HTERT RPE-1 (cell line): Measurements from ENCODE around the gene RNF166.

ENCODE experiments used
- in situ Hi-C: fragments of 300-500 bp; cut with MboI; formaldehyde crosslinking; loops from 4 replicates; pipeline ENCODE4 v1.14.3; 2020; ENCODE audit warnings: low sequenced_read_pairs

The RNF166 gene

DNA sequence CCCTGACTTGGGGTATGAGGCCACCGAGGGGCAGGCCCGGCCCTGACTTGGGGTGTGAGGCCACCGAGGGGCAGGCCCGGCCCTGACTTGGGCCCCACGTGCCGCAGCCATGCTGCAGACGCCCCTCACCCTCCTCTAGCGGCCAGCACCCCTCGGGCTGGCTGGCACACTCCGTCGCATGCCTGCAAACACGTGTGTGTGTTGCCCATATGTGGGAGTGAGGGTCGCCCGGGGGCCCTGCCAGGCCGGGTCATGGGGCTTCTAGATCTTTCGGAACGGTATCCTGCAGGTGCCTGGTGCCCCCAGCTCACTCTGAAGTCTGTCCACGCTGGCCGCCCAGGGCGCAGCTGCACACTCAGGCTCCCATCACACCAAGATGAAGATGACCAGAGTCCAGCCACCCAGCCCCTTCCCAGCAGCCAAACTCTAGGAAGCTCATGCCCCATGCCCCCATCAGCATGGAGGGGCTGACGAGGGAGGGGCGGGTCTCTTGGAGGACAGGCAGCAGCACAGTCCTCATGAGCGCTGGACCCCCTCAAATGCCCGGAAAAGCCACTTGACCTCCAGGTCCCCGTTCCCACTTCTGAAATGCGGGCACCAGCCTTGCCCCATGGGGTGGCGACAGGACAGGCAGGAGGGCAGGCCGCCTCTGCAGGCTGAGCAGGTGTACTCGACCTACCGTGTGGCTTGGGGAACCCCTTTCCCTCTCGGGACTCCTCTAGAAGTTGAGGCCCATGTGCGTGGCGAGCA is 33.9 kb upstream of the RNF166 start:
- in situ Hi-C loops: no loop called here

DNA sequence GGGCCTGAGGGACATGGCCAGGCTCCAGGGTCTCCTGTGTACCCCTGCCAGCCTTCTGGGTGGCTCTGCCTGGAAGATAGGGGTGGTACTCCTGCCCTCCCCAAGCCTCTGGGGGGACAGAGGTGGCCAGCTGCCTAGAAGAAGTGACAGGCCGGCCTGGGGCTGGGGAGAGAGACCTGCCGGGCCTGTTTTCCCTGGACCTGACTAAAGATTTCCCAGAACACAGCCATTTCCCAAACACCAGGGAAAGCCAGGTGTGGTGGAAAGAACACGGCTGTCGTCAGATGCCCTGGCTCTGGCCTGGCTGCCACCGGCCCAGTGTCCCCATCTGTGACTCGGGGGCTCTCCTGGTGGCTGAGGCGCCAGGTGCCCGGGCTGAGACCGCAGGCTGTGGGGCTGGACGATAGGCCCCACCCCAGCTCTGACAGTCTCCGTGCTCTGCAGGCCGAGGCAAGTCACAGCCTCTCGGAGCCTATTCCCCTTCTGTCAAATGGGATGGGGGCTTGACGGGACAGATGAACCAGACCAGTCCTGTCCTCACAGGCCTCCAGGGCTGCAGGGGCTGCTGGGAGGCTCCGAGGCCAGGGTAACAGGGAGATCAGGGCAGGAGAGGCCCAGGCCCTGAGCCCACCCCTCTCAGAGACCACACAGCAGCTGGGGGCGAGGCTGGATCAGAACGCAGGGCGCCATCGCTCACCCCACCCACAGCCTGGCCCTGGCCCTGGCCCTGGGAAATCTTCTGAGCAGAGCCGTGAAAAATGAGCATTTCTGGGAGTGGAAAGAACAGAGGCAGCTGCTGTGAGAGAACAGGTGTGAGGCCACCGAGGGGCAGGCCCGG is 33.1 kb upstream of the RNF166 start:
- in situ Hi-C loops: no loop called here

DNA sequence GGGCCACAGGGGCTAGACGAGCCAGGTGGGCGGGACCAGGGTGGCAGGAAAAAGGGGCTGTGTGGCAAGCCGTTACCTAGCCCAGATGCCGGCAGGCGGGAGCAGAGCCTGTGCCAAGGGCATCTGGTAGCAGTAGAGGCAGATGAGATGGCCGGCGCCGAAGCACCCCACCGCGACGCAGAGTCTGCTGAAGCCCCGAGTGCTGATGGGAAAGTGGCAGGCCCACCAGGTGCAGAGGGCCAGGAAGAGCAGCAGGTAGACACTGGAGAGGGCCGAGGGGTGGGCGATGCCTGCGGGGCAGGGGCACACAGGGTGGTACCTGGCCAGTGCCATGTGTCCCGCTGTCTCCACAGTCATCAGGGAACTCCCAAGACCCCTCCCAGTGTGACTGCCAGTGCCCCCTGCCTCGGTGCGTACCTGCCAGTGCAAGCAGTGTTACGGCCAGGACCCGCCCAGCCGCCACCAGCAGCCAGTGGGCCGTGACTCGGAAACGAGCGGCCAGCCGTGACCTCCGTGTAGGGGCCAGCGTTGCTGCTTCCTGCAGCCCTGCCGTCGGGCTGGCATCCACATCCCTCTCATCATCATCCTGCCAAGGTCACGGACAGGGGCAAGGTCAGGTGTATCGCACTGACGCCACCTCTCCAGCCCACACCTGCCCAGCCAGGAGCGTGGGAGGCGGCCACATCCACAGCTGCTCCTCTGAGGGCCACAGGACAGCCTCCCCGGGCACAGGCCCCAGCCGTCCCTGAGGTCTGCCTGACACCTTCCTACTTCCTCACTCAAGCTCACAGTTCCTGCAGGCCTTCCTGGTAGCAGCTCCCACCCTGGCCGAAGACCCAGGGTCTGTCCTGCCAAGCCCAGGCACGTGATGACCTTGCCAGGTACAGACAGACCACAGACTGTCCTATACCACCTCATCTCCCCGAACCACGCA is 32.2 kb upstream of the RNF166 start:
- in situ Hi-C loops: no loop called here

DNA sequence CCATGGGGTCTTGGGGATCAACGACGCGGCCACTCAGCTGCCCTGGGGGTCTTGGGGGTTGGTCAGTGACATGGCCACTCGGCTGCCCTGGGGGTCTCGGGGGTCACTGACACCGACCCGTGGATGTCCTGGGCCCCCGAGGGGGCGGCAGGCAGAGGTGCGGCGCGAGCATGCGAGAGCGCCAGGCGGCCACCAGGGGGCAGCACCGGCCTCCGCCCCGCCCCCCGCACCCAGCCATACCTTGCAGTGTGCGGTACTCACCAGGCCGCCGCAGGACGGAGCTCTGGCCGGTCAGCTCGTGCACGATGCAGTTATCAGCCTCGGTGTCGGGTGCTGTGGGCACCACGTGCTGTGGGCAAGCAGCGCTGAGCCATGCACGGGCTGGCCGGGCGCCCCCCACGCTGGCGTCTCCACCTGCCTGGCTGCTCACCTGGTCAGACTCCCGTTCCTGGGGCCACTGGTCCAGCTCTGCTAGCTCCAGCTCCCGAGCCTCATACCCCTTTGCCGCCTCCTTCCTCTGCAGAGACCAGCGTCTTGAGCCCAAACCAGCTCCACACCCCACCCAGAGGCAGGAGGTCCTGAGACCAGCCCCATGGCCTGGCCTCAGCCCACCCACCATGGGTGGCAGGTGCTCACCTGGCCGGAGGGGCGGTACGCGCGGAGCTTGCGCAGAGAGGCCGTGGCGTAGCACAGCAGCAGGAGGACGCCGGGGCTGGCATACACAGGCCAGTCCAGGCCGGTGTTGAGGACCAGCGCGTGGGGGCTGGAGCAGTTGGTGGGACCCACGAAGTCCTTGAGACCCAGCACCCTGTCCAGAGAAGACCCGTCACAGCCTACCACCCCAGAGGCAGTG is 31.3 kb upstream of the RNF166 start:
- in situ Hi-C loops: no loop called here

DNA sequence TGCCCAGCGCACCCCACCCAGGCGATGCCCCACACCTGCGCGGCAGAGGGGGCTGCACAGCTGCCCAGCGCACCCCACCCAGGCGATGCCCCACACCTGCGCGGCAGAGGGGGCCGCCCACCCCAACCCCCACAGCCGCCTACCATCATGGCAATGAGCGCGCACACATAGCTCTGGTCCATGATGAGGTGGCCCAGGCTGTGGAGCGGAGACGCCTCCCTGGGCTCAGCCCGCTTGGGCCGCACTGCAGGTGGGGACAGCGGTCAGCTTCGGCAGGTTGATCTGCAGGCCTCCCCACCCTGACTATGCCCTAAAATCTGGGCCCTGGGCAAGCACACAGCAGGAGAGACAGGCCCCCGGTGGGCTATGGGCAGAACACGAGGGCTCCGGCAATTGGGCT is 30.3 kb upstream of the RNF166 start:
- in situ Hi-C loops: no loop called here

DNA sequence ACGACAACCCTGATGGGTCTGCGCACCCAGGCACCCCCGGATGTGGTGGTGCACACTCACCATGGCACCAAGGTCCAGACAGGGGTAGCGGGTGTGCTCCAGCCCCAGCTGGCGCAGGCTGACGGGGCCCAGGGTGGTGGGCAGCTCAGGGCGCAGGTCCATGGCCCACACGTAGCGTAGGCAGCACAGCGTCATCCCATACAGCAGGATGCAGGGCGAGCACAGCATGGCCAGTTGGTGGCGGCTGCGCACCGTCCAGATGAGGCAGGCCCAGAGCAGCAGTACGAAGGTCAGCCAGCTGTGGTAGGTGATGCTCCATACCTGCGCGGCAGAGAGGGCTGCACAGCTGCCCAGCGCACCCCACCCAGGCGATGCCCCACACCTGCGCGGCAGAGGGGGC is 29.9 kb upstream of the RNF166 start:
- in situ Hi-C loops: no loop called here

DNA sequence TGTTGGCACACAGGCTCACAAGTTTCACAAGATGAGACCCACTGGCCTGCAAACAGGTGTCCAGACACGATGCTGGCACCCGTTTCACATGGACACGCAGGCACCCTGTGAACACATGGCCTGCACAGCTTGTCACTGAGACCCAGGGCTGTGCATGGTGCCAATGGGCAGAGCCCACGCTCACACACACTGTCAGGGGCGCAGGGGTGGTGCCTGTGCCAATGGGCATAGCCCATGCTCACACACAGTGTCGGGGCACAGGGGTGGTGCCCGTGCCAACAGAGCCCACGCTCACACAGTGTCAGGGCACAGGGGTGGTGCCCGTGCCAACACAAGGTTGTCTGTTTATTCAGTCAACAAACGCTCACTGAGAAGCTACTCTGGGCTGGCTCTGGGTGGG is 29.4 kb upstream of the RNF166 start:
- in situ Hi-C loops: no loop called here

DNA sequence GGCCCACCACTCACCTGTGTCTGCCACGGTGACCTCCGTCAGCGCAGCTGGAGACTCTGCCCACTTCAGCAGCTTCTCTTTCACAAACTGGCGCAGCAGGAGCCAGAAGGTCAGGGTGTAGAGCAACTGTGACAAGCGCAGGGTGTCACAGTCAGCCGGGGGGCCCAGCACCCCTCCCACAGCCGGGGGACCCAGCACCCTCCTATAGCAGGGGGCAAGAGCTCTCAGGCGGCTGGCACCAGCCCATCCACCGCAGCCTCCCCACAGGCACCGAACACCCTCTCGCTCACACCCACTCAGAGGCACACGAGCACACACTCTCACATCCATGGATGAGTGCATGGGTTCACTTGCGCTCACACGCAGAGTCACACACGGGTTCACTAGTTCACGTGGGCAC is 28.9 kb upstream of the RNF166 start:
- in situ Hi-C loops: no loop called here

DNA sequence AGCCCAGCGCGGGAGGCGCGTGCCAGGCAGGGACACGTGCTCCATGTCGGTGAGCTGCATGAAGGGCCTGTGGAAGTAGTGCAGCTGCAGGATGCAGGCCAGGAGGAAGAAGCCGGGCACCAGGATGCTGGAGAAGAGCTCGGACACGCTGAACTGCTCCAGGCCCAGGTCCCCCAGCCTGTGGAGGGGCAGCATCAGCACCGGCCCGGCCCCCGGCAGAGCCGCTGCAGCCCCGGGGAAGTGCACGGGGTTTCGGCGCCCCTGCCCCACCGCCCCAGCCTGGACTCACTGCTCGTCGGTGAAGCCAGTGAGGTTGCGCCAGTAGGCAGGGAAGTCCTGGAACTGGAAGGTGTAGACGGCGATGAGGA is 28.1 kb upstream of the RNF166 start:
- in situ Hi-C loops: no loop called here

DNA sequence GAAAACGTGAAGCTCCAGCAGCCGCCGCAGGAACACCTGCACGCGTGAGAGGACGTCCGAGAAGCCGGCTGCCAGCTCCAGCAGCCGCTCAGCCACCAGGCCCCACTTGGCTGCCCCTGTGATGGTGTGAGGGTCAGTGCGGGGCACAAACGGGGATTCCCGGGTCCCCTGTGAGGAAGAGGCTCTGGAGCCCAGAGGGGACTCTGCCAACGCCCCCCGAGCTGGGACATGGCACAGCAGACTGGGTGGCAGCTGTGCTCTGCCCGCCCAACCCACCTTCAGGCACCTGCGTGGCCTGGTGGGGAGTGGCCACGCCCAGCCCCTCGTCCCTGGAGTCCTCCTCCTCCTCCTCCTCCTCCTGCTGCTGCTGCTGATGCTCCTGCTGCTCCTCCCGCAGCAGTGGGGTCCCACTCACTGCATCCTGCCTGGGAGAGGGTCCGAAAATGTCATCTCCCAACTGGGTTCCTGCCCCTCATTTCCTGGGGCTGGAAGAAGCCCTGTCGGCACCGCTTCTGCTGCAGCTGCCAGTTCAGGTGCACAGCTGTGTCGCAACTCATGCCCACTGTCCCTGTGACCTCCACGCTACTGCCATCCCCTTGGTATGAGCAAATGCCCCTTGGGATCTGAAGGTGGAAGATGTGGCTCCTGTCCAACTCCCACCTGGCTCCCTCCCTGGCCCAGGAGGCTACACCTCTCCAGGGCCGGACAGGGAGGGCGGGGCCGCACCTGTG is 27.6 kb upstream of the RNF166 start:
- in situ Hi-C loops: no loop called here

DNA sequence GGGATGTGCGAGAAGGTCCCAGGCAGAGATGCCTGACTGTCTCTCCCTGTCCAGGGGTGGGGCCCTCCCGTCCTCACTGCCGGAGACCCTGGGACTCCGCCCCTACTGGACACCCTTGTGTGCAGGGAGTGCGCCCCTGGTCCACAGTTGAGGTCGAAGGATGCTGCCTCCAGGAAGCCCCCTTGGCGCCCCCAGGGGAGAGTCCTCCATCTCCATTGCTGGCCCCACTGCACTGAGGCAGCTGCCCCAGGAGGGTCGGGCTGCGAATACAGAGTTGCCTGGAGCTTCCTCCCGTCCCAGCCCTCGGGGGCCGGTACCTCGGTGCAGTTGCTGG is 26.7 kb upstream of the RNF166 start:
- in situ Hi-C loops: no loop called here

DNA sequence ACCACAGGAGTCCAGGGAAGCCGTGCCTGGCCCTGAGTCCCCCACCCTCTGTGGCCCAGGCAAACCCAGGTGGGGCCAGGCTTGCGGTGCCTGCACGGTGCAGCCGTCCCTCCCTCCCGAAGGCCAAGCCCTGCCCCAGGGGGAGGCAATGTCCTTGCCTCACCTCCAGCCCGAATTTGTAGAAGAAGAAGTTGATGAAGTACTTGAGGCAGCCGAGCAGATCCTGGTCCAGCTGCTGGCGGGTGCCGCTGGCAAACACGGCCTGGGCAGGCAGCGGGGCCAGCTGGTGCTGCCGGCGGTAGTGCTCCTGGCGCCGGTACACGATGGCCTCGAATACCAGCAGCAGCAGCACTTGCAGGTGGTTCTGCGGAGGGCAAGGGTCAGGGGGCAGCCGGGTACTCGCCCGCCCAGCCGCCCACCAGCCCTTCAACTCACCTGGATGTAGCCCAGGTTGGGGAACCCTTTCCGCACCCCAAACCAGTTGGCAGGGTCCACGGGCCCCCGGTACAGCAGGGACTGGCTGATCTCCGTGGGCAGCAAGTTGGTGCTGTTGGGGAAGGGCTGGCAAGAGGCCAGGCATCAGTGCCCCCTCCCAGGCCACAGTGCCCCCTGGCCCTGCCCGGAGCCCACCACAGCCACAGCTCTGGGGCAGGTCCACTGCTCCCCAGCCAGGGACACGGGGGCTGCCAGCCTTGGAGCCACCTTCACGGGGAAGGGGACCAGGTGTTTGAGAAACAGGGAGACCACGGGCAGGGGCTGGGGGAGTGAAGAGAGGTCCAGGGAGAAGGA is 26.2 kb upstream of the RNF166 start:
- in situ Hi-C loops: no loop called here

DNA sequence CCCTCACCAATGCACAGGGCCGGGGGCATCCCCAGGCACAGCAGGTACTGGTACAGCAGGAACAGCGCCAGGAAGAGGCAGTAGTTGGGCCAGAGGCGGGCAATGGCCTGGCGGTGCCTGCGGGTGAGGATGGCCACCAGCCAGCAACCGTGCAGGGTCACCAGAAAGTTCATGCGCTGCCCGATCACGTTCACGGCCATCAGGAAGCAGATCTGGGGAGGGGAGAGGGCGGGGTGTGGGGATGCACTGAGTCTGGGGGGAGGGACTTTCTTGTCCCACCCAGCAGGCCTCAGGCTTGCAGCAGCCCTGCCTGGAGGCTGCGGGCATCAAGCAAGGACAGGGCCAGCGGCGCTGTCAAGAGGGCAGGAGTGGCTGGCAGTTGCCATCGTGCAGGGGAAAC is 25.5 kb upstream of the RNF166 start:
- in situ Hi-C loops: no loop called here

DNA sequence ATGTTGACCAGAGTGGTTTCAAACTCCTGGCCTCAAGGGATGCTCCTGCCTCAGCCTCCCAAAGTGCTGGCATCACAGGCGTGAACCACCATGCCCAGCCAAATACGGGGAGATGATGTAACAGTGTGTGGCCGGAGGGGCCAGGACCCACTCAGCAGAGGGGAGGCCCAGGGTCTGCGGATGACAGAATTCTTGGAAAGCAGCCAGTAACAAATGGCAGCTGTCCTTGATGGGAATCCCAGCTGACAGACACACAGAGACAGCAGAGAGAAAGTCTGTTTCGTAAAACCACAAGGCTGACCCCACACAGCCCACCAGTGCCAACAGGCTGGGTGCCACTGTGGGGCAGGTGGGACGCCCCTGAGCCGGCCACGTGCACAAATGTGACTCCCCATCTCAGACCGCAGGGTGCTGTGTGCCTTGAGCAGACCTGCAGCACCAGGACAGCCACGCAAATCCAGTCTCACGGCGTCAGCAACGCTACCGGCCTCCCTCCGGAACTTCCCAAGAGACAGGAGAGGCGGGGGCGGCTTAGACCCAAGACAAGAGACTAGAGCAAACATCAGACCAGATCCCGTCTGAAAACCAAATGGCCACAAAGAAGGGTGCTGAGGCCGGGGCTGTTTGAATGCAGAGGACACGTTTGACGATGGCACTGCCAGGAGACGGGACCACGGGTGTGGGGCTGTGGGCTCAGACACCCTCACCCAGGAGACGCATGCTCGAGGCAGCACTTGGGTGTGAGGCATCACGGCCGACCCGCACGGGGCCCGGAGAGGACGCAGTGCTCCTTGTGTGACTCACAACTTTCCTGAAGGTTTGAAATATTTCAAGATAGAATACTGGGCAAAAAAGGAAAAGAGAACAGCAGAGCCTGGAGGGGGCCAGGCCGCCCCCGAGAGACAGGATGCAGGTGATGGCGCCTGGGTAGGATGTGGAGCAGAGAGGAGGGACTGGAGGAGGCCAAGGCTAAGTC is 24.7 kb upstream of the RNF166 start:
- in situ Hi-C loops: no loop called here

DNA sequence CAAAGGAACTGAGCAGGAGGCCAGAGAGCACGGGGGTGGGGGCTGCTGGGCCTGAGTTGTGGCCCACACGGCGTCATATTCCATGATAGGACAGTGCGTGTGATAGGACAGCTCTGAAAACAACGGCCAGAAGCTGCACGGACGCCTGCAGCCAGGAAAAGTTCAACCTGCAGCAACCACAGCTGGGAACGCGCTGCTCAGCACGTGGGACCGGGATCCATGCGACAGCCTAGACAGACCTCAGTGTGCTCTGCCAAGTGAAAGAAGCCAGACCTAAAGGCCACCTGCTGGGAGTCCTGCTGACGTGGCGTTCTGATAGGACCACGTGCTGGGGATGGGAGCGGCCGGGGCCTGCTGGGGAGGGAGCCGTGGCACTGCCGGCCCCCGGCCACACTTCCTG is 21.7 kb upstream of the RNF166 start:
- in situ Hi-C loops: no loop called here

DNA sequence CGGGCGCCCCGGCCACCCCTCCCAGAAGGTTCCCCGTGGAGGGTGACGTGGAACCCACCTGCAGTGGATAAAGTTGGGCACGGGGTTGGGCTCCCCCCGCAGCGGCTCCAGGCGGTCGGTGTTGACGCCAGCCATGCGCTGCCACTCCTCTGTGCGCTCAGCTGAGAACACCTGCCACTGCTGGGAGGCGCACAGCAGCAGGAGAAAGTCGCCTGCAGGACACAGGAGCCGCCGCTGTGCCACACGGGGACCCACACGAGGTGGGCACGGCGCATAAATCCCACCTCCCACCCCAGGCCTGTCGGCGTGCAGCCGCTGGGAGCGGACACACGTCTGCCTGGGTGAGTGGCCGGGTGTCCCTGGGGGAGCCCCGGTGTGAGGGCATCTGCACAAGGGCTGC is 20.8 kb upstream of the RNF166 start:
- in situ Hi-C loops: no loop called here

DNA sequence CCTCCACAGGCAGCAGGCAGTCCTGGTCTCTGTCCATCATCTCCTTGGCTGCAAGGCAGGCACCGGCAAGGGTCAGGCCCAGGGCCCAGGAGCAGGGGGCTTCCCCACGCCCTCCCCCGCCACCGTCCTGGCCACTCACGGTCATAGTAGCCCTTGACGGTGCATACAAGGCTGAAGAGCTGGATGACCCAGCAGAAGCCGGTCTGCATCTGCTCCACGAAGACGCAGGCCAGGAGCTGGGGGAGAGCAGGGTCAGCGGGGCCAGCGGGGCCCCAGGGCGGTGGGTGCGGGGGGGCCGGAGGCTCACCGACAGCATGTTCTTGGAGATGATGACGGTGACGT is 20.2 kb upstream of the RNF166 start:
- in situ Hi-C loops: no loop called here
